Dendritic cell treated with granulocyte-macrophage colony-stimulating factor and Interleukin-4, amounts not matched to agents 40 ng/mL and 50 ng/mL, for 4 days (primary cell): ENCODE measurements around the gene HS2ST1.

Source experiments
- H3K27ac Mint-ChIP-seq: one replicate; pipeline ENCODE4 v1.8.0; 2022; ENCODE audit warnings: mild to moderate bottlenecking, mixed read lengths
- H3K27me3 Mint-ChIP-seq: one replicate; pipeline ENCODE4 v1.8.0; 2022; ENCODE audit warnings: mild to moderate bottlenecking, mixed read lengths
- H3K36me3 Mint-ChIP-seq: one replicate; pipeline ENCODE4 v1.8.0; 2022; ENCODE audit warnings: low read depth, mixed read lengths
- H3K4me1 Mint-ChIP-seq: one replicate; pipeline ENCODE4 v1.8.0; 2022; ENCODE audit warnings: low read depth, mixed read lengths
- H3K4me3 Mint-ChIP-seq: one replicate; pipeline ENCODE4 v1.8.0; 2022; ENCODE audit warnings: mild to moderate bottlenecking, moderate library complexity, mixed read lengths
- H3K9me3 Mint-ChIP-seq: one replicate; pipeline ENCODE4 v1.8.0; 2022; ENCODE audit warnings: mixed read lengths
- intact Hi-C: fragments of 100-400 bp; cut with micrococcal nuclease; formaldehyde crosslinking; loops from one replicate; pipeline ENCODE4 v1.15.0; 2022

HS2ST1 gene

DNA sequence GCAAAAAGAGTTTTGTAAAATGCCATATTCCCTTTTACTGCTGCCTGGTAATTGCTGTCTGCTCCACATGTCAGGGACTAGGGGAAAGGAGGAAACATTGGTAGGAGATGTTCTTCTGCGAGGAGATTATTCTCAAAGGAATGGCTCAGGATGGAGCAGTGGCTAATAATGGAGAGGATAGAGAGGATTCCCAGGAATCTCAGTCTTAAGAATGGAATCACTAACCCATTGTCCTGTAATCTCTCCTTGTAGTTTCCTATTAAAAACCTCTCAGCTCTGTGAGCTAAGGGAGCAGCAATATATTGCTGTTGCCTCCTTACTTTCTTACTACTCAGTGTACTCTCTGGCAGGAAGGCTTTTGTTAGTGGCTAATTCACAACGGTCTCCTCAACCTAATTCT lies 175.4 kb downstream of the HS2ST1 start:
- no peak overlapping the region for H3K27ac Mint-ChIP-seq
- no peaks in the 10 kb centered on the region for H3K9me3 Mint-ChIP-seq
- H3K4me3 Mint-ChIP-seq, result no peak overlapping the region
- intact Hi-C loops, result no loop called here
- H3K36me3 Mint-ChIP-seq, result peaks cover 2% of the 10 kb centered on the region
- peaks cover 7% of the 10 kb centered on the region for H3K4me1 Mint-ChIP-seq
- no peaks in the 10 kb centered on the region for H3K27me3 Mint-ChIP-seq

DNA sequence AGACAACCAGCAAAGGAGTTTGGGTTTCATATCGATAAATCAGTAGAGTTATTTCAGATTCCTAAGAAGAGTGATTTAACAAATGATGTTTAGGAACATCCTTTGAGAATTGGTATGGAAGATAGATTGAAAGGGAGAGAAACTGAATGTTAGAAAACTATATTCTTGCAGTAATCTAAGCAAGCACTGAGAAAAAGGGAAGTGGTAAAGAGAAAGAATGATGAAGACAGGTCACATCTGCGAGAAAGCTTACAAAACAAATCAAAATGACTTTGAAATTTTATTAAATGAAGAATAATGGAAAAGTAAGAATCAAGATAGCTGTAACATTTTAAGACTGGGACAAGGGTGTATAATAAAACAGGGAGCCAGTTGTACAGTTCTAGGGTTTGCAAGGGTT lies 177.0 kb downstream of the HS2ST1 start:
- Mint-ChIP-seq H3K36me3 (no peaks in the 10 kb centered on the region), H3K27me3 (no peaks in the 10 kb centered on the region), H3K9me3 (no peaks in the 10 kb centered on the region), H3K27ac (no peak overlapping the region), H3K4me3 (no peak overlapping the region), H3K4me1 (peaks cover 7% of the 10 kb centered on the region)
- intact Hi-C loops, result no loop called here

DNA sequence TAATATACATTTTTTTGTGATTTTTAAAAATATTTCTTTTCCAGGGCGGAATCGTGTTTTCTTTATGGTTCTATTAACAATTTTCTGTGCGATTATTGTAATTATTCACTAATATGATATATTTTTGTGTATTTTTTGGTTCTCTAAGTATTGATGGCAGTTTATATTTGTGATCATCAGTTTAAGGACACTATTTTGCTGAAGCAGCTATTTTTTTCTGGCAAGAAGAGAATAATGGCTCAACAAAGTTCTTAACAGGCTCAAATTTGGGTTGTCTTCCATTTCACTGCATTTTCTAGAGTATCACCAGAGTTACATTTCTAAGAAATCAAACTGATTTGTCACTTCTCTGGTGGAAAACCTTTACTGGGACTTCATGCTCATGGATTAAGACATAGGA lies 178.4 kb downstream of the HS2ST1 start:
- no peaks in the 10 kb centered on the region for H3K36me3 Mint-ChIP-seq
- H3K27ac Mint-ChIP-seq, result no peak overlapping the region
- no peaks in the 10 kb centered on the region for H3K9me3 Mint-ChIP-seq
- intact Hi-C loops, result no loop called here
- no peaks in the 10 kb centered on the region for H3K27me3 Mint-ChIP-seq
- no peak overlapping the region for H3K4me3 Mint-ChIP-seq
- peaks cover 7% of the 10 kb centered on the region for H3K4me1 Mint-ChIP-seq

DNA sequence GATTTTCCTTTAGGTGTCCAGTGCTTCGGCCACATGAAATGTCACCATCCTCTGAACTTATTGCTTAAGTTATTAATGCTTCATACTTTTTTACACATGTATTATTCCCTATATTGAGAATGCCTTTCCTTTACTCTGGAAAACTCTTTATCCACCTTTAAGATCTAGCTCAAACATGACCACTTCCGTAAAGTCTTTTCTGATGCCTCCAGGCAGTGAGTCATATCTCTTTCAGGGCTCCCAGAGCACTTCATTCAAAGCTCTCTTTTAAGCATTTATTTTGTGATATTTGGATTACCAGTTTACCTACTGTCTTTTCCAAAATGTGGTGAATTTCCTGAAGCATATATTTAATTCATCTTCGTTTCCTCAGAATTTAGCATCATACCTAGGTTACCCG lies 178.9 kb downstream of the HS2ST1 start:
- H3K4me3 Mint-ChIP-seq, result no peak overlapping the region
- H3K9me3 Mint-ChIP-seq, result no peaks in the 10 kb centered on the region
- H3K27me3 Mint-ChIP-seq, result no peaks in the 10 kb centered on the region
- H3K36me3 Mint-ChIP-seq, result no peaks in the 10 kb centered on the region
- intact Hi-C loops, result no loop called here
- H3K27ac Mint-ChIP-seq, result no peak overlapping the region
- H3K4me1 Mint-ChIP-seq, result peaks cover 7% of the 10 kb centered on the region

DNA sequence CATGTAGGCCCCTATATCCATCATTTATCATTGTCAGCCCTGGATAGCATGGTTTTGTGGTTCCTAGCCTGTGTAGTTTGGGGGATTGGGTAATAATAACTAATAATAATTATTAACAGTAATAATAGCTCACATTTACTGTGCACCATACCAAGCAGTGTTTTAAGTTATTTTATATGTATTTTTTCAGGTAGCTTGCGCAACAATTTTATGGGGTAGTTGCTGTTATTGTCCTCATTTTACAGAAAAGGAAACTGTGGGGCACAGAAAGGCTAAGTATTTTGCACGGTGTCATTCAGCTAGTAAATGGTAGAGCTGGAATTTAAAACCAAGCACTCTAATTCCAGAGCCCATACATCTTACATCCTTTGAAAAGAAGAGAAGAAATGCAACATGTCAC lies 179.8 kb downstream of the HS2ST1 start:
- Mint-ChIP-seq H3K4me1 (peaks cover 7% of the 10 kb centered on the region), H3K36me3 (no peaks in the 10 kb centered on the region), H3K27me3 (no peaks in the 10 kb centered on the region), H3K9me3 (no peaks in the 10 kb centered on the region), H3K27ac (no peak overlapping the region), H3K4me3 (no peak overlapping the region)
- intact Hi-C loops, result no loop called here

DNA sequence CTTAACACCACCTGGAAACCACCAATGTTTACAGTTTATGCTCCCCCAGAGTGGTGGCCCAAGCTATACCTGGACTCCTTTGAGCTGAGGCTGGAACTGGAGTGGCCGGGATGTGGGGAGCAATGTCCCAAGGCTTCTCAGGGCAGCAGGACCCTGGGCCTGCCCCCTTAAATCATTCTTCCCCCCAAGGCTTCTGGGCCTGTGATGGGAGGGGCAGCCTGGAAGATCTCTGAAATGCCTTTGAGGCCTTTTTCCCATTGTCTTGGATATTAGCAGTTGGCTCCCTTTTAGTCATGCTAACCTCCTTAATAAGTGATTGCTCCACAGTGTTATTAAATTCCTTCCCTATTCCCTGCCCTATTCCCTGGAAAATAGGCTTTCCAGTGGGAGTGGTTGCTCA lies 185.8 kb downstream of the HS2ST1 start:
- H3K27me3 Mint-ChIP-seq, result no peaks in the 10 kb centered on the region
- peaks cover 6% of the 10 kb centered on the region for H3K4me1 Mint-ChIP-seq
- H3K4me3 Mint-ChIP-seq, result no peak overlapping the region
- peaks cover 16% of the 10 kb centered on the region for H3K36me3 Mint-ChIP-seq
- H3K27ac Mint-ChIP-seq, result no peak overlapping the region
- no peaks in the 10 kb centered on the region for H3K9me3 Mint-ChIP-seq
- intact Hi-C loops, result no loop called here

DNA sequence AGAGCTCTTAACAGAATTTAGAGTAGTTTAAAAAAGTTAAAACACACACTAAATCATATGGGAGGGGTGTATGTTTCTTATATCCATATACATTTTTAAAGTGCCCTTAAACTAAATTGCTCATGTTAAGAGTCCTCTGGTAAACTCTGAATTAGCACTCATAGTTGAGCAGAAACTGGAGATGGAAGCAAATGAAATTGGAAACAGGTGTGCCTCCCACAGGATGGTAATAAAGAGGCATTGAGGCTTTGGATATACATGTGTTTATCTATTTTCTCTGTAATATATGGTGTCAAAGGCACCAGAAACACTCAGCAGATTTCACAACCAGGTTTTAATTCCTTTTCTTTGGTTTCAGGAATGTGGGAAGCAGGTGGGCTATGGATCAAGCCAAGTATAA lies 188.6 kb downstream of the HS2ST1 start:
- no peaks in the 10 kb centered on the region for H3K9me3 Mint-ChIP-seq
- peaks cover 6% of the 10 kb centered on the region for H3K4me1 Mint-ChIP-seq
- no peaks in the 10 kb centered on the region for H3K27me3 Mint-ChIP-seq
- peaks cover 16% of the 10 kb centered on the region for H3K36me3 Mint-ChIP-seq
- no peak overlapping the region for H3K4me3 Mint-ChIP-seq
- no peak overlapping the region for H3K27ac Mint-ChIP-seq
- intact Hi-C loops, result no loop called here

DNA sequence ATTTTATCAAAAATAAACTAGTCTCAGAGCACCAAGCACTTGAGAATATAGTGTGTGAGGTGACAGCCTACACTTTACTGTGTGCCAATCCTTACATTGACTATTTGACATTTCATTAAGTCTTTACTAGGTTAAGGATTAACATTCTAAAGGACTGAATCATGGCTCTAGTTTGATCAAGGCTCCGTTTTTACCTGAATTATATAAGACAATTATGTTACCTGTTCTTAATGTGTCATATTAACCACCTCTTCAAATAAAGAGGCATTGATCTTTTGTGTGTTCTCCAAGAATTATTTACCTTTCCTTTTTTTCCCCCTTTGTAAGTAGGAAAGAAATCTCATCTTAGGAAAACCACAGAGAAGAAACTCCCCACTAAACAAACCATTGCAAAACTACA lies 189.7 kb downstream of the HS2ST1 start:
- no peaks in the 10 kb centered on the region for H3K27me3 Mint-ChIP-seq
- no peak overlapping the region for H3K27ac Mint-ChIP-seq
- no peaks in the 10 kb centered on the region for H3K9me3 Mint-ChIP-seq
- H3K4me1 Mint-ChIP-seq, result peaks cover 6% of the 10 kb centered on the region
- no peak overlapping the region for H3K4me3 Mint-ChIP-seq
- intact Hi-C loops, result no loop called here
- peaks cover 16% of the 10 kb centered on the region for H3K36me3 Mint-ChIP-seq

DNA sequence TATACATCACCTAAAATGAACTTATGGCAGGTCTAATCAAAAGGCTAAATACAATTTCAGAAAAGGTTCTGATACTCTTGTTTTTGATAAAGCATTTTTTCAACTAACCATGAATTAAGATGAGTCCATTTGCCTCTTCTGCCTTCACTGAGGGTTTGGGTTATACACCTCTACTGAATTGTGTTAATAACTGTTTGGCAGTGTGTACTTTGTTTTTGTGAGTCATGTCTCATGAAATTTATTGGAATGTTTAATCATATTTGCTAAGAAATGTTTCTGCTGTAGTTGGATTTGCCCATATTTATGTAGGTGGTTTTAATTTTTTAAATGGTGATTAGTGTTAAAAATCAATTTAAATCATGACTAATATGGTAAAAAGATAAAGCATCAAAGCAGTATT lies 190.5 kb downstream of the HS2ST1 start:
- intact Hi-C loops, result no loop called here
- Mint-ChIP-seq H3K4me3 (no peak overlapping the region), H3K36me3 (peaks cover 16% of the 10 kb centered on the region), H3K27me3 (no peaks in the 10 kb centered on the region), H3K4me1 (peaks cover 6% of the 10 kb centered on the region), H3K9me3 (no peaks in the 10 kb centered on the region), H3K27ac (no peak overlapping the region)

DNA sequence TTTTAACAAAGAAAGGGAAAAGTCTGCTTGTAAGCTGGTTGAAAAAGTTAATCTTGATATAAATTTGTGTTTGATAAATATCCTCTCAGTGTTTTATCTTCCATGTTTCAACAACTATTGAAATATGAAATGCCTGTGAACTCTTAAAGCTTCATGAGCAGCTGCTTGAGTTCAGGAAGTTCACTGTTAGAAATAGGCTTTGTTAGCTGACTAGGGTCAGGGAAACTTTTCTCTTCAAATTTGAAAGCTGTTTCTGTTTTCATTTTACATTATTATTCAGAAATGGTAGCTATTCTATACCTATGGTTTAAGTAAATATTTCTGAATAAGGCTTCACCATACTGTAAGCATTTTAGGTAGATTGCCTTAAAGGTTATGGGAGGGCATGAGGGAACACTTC lies 191.7 kb downstream of the HS2ST1 start:
- H3K27ac Mint-ChIP-seq, result no peak overlapping the region
- H3K27me3 Mint-ChIP-seq, result no peaks in the 10 kb centered on the region
- H3K9me3 Mint-ChIP-seq, result no peaks in the 10 kb centered on the region
- peaks cover 16% of the 10 kb centered on the region for H3K36me3 Mint-ChIP-seq
- H3K4me1 Mint-ChIP-seq, result peaks cover 6% of the 10 kb centered on the region
- intact Hi-C loops, result no loop called here
- no peak overlapping the region for H3K4me3 Mint-ChIP-seq

DNA sequence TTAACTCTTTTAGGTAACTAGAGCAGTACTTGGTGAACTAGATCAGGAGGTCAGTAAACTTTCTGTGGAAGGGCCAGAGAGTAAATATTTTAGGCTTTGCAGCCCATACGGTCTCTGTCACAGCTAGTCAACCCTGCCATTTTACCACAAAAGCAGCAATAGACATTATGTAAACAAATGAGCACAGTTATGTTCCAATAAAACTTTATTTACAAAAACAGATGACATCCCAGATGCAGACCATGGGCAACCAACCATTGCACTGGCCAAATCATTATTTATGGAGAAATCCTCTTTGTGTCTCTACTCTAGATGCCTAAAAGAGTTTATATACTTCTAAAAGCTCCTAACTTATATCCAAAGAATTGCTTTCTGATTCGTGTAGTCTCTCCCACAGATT lies 192.4 kb downstream of the HS2ST1 start:
- Mint-ChIP-seq H3K4me1 (no peaks in the 10 kb centered on the region), H3K27ac (no peak overlapping the region), H3K27me3 (no peaks in the 10 kb centered on the region), H3K9me3 (no peaks in the 10 kb centered on the region), H3K36me3 (peaks cover 10% of the 10 kb centered on the region), H3K4me3 (no peak overlapping the region)
- intact Hi-C loops, result no loop called here

DNA sequence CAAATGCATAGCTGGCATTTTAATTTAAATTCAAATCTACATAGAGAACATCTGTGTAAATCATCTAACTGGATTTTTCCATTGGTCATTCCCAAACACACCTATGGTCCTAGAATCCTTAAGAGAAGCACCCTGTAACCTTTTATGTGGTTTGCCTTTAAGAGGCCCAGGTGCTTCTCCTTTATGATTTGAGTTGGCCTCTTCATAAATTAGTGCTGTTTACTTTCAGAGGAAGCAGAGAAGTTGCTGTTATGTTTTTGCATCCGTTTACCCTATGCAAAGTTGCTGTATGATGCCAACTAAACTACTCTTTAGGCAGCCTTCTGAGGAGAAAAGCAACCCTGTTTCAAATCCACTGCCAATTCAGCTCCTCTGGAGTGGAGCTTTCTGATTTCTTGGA lies 193.8 kb downstream of the HS2ST1 start:
- no peaks in the 10 kb centered on the region for H3K27me3 Mint-ChIP-seq
- no peak overlapping the region for H3K27ac Mint-ChIP-seq
- peaks cover 9% of the 10 kb centered on the region for H3K36me3 Mint-ChIP-seq
- H3K9me3 Mint-ChIP-seq, result no peaks in the 10 kb centered on the region
- H3K4me1 Mint-ChIP-seq, result no peaks in the 10 kb centered on the region
- intact Hi-C loops, result no loop called here
- H3K4me3 Mint-ChIP-seq, result no peak overlapping the region

DNA sequence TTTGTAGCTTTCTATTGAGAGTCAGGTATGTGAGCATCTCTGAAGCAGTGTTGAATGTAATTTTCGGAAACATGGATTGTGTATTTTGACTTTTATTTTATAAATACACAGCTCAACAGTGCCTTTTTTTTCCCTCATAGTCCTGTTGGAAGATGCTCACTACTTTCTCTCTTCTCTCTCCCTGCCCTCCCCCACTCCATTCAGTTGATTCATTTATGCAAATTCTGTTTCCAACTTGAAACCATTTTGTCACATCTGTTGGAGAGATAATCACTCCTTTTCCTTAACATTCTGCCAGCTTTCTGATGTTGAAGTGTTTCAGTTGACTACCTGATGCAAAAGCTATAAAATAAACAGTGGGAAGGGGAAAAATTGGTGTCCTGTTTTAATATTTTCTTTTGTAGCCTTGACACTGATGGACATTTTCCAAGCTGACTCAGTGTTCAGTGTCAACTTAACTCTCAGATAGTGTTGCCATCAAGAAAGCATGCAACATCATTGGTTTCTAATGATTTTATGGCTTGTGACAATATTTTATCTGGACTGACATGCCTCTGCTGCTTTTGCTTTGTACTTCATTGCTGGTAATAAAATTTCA lies 194.5 kb downstream of the HS2ST1 start:
- H3K36me3 Mint-ChIP-seq, result peaks cover 9% of the 10 kb centered on the region
- H3K4me1 Mint-ChIP-seq, result no peaks in the 10 kb centered on the region
- no peaks in the 10 kb centered on the region for H3K9me3 Mint-ChIP-seq
- no peaks in the 10 kb centered on the region for H3K27me3 Mint-ChIP-seq
- intact Hi-C loops, result no loop called here
- H3K27ac Mint-ChIP-seq, result no peak overlapping the region
- H3K4me3 Mint-ChIP-seq, result no peak overlapping the region

DNA sequence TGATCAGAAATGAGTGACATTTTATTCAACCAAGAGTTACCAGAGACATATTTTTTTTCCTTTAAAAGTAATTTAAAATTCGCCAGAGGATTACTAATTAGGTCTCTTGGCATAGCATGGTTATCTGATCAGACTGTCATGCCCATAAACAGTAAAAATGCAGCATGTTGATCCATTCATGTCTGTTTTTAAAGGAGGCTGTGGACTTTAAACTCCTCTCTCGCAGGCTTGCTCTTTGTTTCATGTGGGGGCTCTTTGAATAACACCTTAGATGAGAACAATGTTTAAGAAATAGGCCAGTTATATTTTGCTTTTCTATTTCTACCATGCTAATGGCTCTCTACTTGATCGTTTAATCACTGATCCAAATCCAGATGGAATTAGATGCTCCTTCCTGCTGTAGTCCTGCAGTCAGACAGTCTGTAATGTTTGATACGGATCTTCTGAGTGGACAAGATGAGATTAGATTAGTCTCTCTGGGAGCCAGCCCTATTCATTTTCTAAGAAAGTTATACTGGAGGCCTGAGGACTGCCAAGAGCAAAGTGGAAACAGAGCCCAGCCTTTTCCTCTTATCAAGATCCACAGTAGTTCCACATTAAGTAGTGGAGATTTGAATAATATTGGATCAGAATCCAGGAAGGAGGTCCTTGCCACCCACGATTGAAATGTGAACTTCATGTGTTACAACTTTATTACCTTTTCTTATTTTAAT lies 197.4 kb downstream of the HS2ST1 start:
- H3K4me1 Mint-ChIP-seq, result no peaks in the 10 kb centered on the region
- no peaks in the 10 kb centered on the region for H3K9me3 Mint-ChIP-seq
- no peaks in the 10 kb centered on the region for H3K27me3 Mint-ChIP-seq
- H3K27ac Mint-ChIP-seq, result no peak overlapping the region
- intact Hi-C loops, result no loop called here
- H3K36me3 Mint-ChIP-seq, result no peaks in the 10 kb centered on the region
- H3K4me3 Mint-ChIP-seq, result no peak overlapping the region

DNA sequence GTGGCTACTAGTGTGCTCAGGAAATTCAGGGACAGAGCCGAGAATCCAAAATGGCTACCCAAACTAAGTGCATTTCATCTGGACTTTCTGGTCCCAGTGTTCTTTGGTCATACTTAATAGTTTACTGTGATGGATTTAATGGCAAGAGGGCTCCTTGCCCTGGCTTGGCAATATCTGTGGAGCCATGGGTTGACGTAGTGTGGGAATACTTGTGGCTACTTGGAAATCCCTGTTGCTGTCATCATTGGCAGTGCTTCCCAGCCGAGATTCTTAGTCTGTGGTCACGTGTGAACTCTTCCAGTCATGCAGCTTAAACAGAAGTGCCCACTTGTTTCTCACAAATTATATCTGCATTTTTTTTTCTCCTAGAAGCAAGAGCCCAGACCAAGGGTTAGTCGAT lies 198.9 kb downstream of the HS2ST1 start:
- intact Hi-C loops, result no loop called here
- Mint-ChIP-seq H3K9me3 (no peaks in the 10 kb centered on the region), H3K27me3 (no peaks in the 10 kb centered on the region), H3K4me1 (no peaks in the 10 kb centered on the region), H3K4me3 (no peak overlapping the region), H3K27ac (no peak overlapping the region), H3K36me3 (no peaks in the 10 kb centered on the region)
